Esophagus squamous epithelium (tissue), 4 donors: Measurements from ENCODE around the gene PLD3.

Experiments used
- CTCF ChIP-seq, 6 experiments: fragments of 450-650 bp in 4 of 6; fragments of 200-600 bp in 2 of 6; sonication (generic) in 2 of 6; IDR thresholded peaks; one replicate each; pipeline ENCODE4 v1.5.1; 2016 to 2019; ENCODE audit warnings: antibody characterized with exemption in 6 of 6, mild to moderate bottlenecking in 4 of 6, moderate library complexity in 4 of 6
- POLR2A ChIP-seq, 4 donors: fragments of 450-650 bp; IDR thresholded peaks; one replicate each; pipeline ENCODE4 v1.6.1; 2017; ENCODE audit warnings: antibody characterized with exemption in 4 of 4, mild to moderate bottlenecking in 4 of 4, moderate library complexity in 3 of 4

- TF ChIP-seq CTCF (IDR thresholded peaks at IDR 0.05) (no peak), POLR2A (IDR thresholded peaks at IDR 0.05) (no peak)
Observed at GRCh38 chr19:40362160-40362559, 13.7 kb downstream of the PLD3 start.
